ENCODE results near the gene COG5.
"Not testable (repeated sequence)": the region's sequence is repeated elsewhere in the genome, so short reads cannot be mapped to it uniquely, and the experiment has no call there.

The COG5 gene

DNA sequence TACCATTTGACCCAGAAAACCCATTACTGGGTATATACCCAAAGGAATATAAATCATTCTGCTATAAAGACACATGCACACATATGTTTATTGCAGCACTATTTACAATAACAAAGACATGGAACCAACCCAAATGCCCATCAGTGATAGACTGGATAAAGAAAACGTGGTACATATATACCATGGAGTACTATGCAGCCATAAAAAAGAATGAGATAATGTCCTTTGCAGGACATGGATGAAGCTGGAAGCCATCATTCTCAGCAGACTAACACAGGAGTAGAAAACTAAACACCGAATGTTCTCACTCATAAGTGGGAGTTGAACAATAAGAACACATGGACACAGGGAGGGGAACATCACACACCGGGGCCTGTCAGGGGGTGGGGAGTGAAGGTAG, 408.0 kb downstream of the COG5 start:
- not testable (repeated sequence) for DNase-seq (ENCODE audit: low spot score)

DNA sequence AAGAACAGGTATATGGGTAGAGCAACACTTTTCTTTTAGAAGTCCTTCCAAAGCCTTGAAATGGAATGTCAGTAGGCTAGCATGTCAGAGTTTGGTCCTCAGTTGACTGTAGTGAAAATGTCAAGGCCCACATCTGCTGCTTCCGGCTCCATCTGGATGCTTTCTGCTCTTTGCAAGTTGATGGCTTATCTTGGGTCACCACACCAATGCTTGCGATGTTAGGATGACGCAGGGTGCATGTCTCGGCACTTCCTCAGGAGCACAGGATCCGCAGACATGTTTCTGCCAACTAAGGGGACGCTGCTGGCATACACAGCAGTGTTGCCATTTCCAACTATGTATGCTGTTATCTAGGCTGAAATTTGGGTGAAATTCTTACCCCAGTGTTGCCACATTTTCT, 408.9 kb downstream of the COG5 start:
- DNase-seq (ENCODE audit: low spot score), result no peak

DNA sequence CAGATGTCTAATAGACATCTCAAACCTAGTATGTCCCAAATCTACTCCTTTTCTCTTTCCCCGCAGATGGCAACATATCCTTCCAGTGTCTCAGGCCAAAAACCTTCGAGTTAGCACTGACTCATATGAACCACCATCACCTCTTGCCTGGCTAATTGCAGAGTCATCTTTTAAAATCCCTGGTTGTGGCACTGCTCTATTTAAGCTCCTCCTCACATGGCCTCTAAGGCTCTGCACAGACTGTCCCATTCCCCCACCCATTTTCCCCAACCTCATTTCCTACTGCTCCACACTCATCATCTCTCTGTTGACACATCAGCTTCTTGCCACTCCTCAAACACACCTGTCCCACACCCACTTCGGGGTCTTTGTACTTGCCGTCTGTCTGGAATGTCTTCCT, 411.7 kb downstream of the COG5 start:
- DNase-seq (ENCODE audit: low spot score), result no peak
